Activated CD8-positive, alpha-beta memory T cell treated with anti-CD3 and anti-CD28 coated beads, Interleukin-2, amount 50 U/mL, for 1 hour (primary cell): ENCODE results near the gene RASAL2.

Experiments
- DNase-seq: peaks from one replicate; pipeline ENCODE4 v3.0.0-alpha.2; 2020; ENCODE audit errors: extremely low read depth

Gene RASAL2

DNA sequence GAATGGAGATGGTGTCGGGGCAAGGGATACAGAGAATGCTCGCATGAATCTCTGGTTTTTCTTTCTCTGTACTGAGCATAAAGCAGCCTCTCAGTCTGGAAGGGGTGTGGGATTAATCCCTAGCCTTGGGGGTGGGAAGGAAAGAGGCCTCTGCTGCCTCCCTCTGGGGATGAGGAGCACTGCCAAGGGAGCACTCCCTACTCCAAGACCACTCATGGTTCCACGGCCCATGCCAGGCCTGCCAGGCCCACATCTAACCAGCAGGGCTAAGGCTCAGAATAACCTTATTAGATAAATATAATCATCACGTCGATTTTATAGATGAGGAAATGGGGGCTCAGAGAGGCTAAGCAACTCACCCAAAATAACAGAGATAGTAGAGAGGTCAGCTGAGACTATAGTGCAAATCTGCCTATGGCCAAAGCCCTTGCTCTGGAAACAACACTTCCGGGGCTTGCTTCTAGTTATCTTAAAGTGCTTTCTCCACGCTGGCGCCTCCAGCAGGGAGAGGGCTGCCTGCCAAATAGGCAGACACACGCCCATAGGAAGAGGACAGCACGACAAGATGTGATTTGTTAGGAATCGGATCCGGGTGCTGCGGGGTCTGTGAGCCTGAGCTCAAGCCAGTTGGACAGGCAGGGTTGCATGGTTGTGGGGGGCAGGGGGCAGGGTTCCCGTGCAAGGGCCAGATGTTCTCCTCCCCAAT lies 419.5 kb downstream of the RASAL2 start:
- no peak for DNase-seq

DNA sequence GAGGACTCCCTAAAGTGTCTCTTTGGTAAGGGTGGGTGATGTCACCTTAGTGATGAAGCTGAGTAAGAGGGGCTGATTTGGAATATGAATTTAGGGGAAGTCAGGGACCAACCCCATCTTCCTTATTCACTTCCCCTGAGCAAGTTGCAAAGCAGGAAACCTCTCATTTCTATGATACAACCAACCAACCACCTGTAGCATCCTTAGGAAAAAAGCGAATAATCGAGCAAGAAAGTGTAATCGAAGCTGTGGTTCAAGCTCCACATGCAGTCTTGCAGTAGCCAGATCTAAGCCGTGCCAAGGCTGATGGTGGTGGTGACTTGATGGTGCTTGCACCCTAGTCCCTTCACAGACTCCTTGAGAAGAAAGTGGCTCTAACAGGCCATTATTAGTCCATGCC lies 422.2 kb downstream of the RASAL2 start:
- no peak for DNase-seq

DNA sequence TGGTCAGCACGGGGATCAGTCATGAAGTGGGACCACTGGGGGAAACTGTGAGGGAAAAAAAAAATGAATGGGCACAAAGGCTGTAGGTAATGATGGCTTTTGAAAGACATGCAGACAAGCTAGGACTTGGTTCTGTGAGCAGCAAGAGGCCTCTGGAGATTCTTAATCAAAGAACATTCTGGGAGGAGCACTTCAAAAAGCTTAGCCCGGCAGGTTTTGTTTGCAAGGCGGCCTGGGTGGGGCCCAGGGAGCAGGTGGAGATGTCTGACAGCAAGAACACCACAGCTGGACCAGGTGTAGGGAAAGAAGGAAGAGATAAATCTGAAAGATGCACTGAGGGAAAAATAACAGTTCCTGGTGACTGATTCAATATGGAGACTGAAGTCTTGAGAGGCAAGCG lies 425.0 kb downstream of the RASAL2 start:
- DNase-seq, result no peak

- no peak for DNase-seq
Measured at GRCh38 chr1:178520803-178521202, 426.9 kb downstream of the RASAL2 start.

- DNase-seq, result no peak
Measured at GRCh38 chr1:178521241-178521640, 427.3 kb downstream of the RASAL2 start.

DNA sequence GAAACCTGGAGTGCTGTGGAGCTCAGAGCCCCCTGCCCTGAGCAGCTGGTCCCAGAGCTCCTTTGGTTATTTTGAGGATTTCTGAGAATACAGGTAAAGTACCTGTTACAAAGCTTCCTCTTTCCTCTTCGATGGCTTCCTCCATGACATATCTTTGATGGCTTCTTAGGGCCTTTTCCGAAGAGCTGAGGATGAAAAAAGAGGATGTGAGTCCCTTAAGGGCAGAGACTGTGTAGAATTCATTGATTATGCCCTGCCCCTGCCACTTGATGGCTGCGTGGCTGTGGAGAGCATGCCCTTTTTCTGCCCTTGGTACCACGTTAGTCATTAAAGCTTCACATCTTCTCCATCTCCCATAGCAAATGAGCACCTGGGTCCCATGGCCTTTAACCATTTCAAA lies 433.2 kb downstream of the RASAL2 start:
- no peak for DNase-seq

DNA sequence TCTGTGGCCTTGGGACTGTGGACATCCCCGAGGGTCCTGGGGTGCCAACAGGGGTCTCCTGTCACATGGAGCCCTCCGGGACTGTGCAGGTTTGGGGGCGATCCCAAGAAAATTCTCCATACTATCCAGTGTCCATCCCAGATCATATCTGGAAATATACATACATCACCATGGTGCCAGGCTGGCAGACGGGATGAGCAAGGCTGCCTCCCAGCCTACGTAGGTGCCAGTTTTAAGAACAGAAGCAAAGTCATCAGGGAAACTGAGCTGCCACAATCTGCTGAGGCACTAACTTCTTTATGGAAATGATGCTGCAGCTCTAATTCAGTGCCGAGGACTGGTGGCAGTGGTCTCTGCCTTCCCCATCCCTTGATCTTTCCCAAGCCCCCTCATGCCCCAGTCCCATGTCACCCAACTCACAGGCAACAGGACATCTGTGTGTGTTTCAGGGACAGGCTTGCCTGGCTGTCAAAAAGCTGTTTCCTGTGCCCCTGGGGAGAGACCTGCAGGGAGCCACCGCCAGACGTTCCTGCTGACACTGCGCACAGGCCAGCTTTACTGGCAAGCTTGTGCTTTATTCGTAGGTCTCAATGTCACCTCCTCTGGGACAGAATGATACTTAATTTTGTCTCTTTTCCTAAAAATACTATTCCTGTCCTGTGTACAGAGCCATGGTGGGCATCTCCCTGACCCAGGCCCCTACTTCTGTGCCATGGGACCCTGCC lies 434.5 kb downstream of the RASAL2 start:
- no peak for DNase-seq

DNA sequence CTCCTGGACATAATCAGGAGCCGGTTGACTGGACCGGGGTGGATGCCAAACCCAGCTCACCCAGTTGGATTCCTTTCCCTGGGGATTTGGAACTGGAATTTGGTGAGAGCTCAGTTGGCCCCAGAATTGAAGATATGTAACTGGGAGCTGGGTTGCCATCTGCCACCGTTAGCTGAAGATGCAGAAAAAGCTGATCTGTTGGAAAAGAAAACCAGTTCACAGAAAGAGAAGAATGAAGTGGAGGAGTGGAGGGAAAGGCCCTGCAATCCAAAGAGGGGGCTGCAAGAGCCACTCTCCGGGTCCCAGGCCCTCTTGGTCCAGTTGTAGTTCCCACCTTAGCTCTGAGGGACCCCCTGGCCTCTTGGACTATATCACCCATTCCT lies 435.0 kb downstream of the RASAL2 start:
- no peak for DNase-seq

GRCh38 chr1:178529364-178530036 lies 435.6 kb downstream of the RASAL2 start:
- no peak for DNase-seq

- no peak for DNase-seq
Measured at GRCh38 chr1:178530037-178530402, 436.1 kb downstream of the RASAL2 start.

- DNase-seq, result no peak
Measured at GRCh38 chr1:178530502-178530901, 436.6 kb downstream of the RASAL2 start.

DNA sequence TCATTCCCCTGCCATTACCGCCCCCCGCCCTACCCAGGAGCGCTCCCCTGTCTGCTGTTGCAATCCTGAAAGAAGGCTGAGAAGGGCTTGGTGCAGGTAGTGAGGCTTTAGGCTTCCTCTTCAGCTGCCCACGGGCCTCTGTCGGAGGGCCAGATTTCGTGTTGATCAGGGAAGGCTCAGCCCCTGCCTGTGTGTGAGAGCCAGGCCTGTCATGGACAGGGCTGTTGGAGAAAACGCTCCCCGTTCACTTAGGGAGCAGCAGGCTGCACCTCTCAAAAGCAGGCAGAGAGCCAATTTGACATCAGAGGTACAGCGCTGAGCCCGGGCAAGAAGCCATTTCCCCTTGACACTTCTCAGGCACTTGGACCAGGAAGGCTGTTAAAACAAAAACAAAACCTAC lies 438.0 kb downstream of the RASAL2 start:
- no peak for DNase-seq

DNA sequence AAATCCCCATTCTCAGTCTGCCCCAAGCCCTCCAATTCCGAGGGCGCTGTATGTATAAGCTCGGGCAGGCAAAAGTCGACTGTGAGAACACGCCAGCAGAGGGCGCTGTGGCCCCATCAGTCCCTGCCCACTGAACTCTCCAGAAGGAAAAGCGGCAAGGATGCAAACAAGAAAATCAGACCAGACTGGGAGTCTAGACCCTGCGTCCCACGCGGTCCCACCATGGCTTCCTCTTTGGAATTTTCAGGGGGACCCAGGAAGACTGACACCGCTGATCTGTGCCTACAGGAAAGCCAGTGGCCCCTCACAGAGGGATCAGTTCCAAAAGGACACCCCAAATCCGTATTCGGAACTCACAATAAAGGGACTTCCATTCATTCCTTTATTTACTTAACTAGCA lies 438.5 kb downstream of the RASAL2 start:
- peak; percentile 17 for DNase-seq

GRCh38 chr1:178533121-178533946 lies 439.4 kb downstream of the RASAL2 start:
- DNase-seq, result no peak
